GM21529 (cell line): ENCODE measurements around the gene NDC1.
A peak's percentile ranks its signal among the peaks of the same experiment; 100 is the strongest.
"Not testable (repeated sequence)": the region's sequence is repeated elsewhere in the genome, so short reads cannot be mapped to it uniquely, and the experiment has no call there.

Experiments
- ATAC-seq: cut with Tn5 transposase; IDR thresholded peaks from one replicate; pipeline ENCODE4 v1.9.1; 2021; ENCODE audit not compliant: unreplicated experiment

NDC1 gene

GRCh38 chr1:53837924-53838653 is at the start of gene NDC1:
Gene NDC1, minus strand, starts transcription at chr1:53838296. Its CDS starts 35 bp downstream, at chr1:53838261.
- peak; percentile 86 for ATAC-seq

- ATAC-seq = not testable (repeated sequence)
Observed at GRCh38 chr1:53883600-53883999, 45.5 kb upstream of the NDC1 start.

- not testable (repeated sequence) for ATAC-seq
Observed at GRCh38 chr1:53881853-53882252, 43.8 kb upstream of the NDC1 start.

GRCh38 chr1:53878492-53879105 is 40.5 kb upstream of the NDC1 start:
- no peak for ATAC-seq

- ATAC-seq = not testable (repeated sequence)
Observed at GRCh38 chr1:53875150-53875549, 37.1 kb upstream of the NDC1 start.

GRCh38 chr1:53871773-53872484 is 33.8 kb upstream of the NDC1 start:
- ATAC-seq = no peak

GRCh38 chr1:53871221-53871620 is 33.1 kb upstream of the NDC1 start:
- no peak for ATAC-seq

- ATAC-seq = no peak
Observed at GRCh38 chr1:53869454-53870117, 31.5 kb upstream of the NDC1 start.

- no peak for ATAC-seq
Observed at GRCh38 chr1:53868565-53868964, 30.5 kb upstream of the NDC1 start.

GRCh38 chr1:53862507-53862906 is 24.4 kb upstream of the NDC1 start:
- no peak for ATAC-seq

- ATAC-seq = no peak
Observed at GRCh38 chr1:53860967-53861411, 22.9 kb upstream of the NDC1 start.

GRCh38 chr1:53851571-53852285 is 13.6 kb upstream of the NDC1 start:
- ATAC-seq = no peak

- no peak for ATAC-seq
Observed at GRCh38 chr1:53850082-53850673, 12.1 kb upstream of the NDC1 start.

GRCh38 chr1:53847980-53848379 is 9.9 kb upstream of the NDC1 start:
- ATAC-seq = no peak

GRCh38 chr1:53842347-53842746 is 4.3 kb upstream of the NDC1 start:
- no peak for ATAC-seq

GRCh38 chr1:53838654-53838974 is 518 bp upstream of the NDC1 start:
- ATAC-seq = no peak

GRCh38 chr1:53837646-53837923 is 511 bp downstream of the NDC1 start:
- no peak for ATAC-seq

GRCh38 chr1:53835491-53835890 is 2.6 kb downstream of the NDC1 start:
- no peak for ATAC-seq

- no peak for ATAC-seq
Observed at GRCh38 chr1:53834776-53835175, 3.3 kb downstream of the NDC1 start.

- no peak for ATAC-seq
Observed at GRCh38 chr1:53833393-53833792, 4.7 kb downstream of the NDC1 start.

- ATAC-seq = no peak
Observed at GRCh38 chr1:53826367-53826766, 11.7 kb downstream of the NDC1 start.
